GM19023 (cell line): ENCODE measurements around the gene LOX.

Experiments
- ATAC-seq: cut with Tn5 transposase; IDR thresholded peaks from one replicate; pipeline ENCODE4 v1.9.1; 2021; ENCODE audit warnings: mild to moderate bottlenecking, moderate library complexity; ENCODE audit not compliant: unreplicated experiment

LOX gene

GRCh38 chr5:122054266-122054665, 23.8 kb downstream of the LOX start:
- ATAC-seq, result no peak

GRCh38 chr5:122053181-122054109, 24.6 kb downstream of the LOX start:
- no peak for ATAC-seq

GRCh38 chr5:122051569-122051968, 26.5 kb downstream of the LOX start:
- ATAC-seq, result no peak

GRCh38 chr5:122050959-122051358, 27.1 kb downstream of the LOX start:
- no peak for ATAC-seq

GRCh38 chr5:122040636-122041302, 37.3 kb downstream of the LOX start:
- ATAC-seq, result no peak

DNA sequence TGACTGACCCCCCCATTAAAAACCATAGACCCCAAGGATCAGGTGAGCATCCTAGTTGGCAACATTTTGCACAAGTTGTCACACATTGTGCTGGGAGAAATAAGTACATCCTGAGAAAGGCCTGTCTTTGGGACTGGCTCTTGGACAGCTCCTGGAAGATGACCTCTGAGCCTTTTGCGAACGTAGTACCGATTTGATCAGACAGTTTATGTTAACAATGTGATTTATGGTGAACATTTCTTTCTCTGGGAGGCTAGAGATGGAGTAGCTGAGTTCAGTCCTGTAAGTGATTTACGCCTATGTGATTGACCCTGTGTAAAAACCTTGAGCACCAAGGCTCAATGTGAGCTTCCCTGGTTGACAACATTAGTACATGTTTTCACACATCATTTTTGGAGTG, 41.7 kb downstream of the LOX start:
- ATAC-seq, result no peak

DNA sequence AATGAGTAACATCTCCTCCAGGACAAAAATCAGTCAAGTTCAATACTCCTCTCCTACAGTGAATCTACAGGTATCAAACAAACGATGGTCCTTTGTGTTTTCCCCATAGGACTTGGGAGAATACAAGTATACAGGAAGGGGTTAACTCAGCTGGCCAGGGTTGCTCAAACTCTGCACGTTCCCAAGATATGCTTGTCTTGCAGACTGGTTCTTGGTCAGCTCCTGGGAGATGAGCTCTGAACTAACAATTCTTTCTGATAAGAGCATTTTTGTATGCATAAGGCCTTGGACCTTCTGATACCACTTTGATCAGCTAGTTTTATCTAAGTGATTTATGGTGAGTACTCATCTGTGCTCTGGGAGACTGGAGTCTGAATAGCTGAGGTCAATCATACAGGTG, 42.1 kb downstream of the LOX start:
- no peak for ATAC-seq

- ATAC-seq, result no peak
These were observed 46.2 kb downstream of the LOX start for GRCh38 chr5:122031836-122032235.

GRCh38 chr5:122030251-122030650, 47.8 kb downstream of the LOX start:
- no peak for ATAC-seq

DNA sequence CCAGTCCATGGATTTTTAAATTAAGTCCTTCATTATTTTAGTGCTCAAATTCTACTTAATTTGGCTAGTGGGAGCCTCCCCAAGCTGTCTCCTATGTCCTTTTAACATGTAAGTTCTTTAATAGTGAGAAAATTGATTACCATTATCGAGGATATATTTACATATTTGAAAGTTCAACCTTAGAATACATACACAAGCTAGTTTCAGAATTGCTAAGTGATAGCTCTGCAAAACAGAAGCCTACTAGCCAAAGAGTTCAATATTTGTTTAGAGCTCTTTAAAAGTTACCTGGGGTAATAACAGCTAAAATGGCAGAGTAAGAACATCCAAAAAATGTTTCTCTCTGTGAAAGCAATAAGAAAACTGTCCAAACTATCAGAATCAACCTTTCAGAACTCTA, 48.2 kb downstream of the LOX start:
- no peak for ATAC-seq

DNA sequence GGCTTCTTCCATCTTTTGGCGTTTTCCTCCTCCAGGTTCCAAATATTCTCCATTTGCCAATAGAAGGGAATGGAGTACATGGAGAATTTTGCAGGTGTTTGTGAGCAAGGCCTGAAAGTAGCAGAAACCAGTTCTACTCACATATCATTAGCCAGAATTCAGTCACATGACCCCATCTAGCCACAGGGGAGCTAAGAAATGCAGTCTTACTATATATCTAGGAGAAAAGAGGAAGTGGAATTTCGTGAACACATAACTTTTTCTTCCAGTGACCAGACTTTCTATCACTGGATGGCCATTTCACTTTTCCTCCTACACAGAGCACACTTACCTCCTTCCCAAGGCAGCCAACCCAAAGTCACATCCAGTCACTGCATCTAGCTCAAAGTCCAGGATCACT, 55.1 kb downstream of the LOX start:
- no peak for ATAC-seq

DNA sequence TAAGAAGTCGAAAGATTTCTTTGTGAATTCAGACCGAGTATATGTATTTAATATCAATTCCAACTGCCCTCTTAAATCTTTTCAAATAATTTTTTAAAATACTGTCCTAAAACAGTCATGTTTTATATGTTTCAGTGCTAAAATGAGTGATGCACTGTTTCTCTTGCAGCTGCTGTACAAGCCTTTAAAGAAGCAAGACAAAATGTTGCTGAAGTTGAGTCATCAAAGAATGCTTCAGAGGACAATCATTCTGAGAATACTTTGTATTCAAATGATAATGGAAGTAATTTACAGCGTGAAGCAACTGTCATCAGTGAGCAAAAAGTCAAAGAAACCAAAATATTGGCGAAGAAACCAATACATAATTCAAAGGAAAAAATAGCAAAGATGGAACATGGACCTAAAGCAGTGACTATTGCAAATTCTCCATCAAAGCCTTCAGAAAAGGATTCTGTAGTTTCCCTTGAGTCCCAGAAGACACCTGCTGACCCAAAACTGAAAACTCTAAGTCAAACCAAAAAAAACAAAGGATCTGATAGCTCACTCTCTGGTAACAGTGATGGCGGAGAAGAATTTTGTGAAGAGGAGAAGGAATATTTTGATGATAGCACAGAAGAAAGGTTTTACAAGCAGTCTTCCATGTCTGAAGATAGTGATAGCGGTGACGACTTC, 58.0 kb downstream of the LOX start:
- peak; percentile 78 for ATAC-seq

DNA sequence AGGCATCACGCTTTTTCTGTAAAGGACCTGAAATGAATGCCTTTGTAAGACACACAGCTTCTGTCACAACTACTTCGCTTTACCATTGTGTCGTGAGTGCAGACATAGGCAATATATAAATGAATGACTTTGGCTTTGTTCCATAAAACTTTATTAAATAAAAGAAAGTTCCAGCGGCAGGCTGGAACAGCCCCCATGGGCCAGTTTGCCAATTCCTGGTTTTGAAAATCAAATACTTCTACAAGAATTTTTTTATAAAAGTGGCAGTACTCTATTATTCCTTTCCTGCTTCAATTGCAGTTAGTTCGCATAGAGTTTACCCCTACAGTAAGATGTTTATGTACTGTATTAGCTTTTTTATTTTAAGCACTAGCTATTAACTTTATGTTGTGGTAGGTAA, 62.6 kb downstream of the LOX start:
- ATAC-seq, result no peak

- no peak for ATAC-seq
These were observed 63.7 kb downstream of the LOX start for GRCh38 chr5:122014236-122014935.
